ENCODE results near the gene LIMK2.
A peak's percentile ranks its signal among the peaks of the same experiment; 100 is the strongest.

The LIMK2 gene

GRCh38 chr22:31272522-31273446 is 60.7 kb downstream of the LIMK2 start:
- DNase-seq (ENCODE audit: low read depth) = peak; percentile 42

GRCh38 chr22:31274017-31274416 is 61.9 kb downstream of the LIMK2 start:
- no peak for DNase-seq (ENCODE audit: low read depth)

GRCh38 chr22:31275018-31275417 is 62.9 kb downstream of the LIMK2 start:
- no peak for DNase-seq (ENCODE audit: low read depth)

- DNase-seq (ENCODE audit: low read depth) = no peak
These were observed 63.5 kb downstream of the LIMK2 start for GRCh38 chr22:31275576-31275975.

GRCh38 chr22:31276426-31277167 is 64.5 kb downstream of the LIMK2 start:
- DNase-seq (ENCODE audit: low read depth) = no peak

GRCh38 chr22:31277741-31278140 is 65.6 kb downstream of the LIMK2 start:
- no peak for DNase-seq (ENCODE audit: low read depth)

GRCh38 chr22:31278151-31278621 is 66.1 kb downstream of the LIMK2 start:
- DNase-seq (ENCODE audit: low read depth) = no peak

GRCh38 chr22:31278626-31279326 is 66.7 kb downstream of the LIMK2 start:
- no peak for DNase-seq (ENCODE audit: low read depth)

- no peak for DNase-seq (ENCODE audit: low read depth)
These were observed 67.2 kb downstream of the LIMK2 start for GRCh38 chr22:31279327-31279669.

- no peak for DNase-seq (ENCODE audit: low read depth)
These were observed 67.9 kb downstream of the LIMK2 start for GRCh38 chr22:31279821-31280505.

- no peak for DNase-seq (ENCODE audit: low read depth)
These were observed 69.6 kb downstream of the LIMK2 start for GRCh38 chr22:31281733-31282132.

- no peak for DNase-seq (ENCODE audit: low read depth)
These were observed 70.8 kb downstream of the LIMK2 start for GRCh38 chr22:31282748-31283468.

- DNase-seq (ENCODE audit: low read depth) = no peak
These were observed 72.4 kb downstream of the LIMK2 start for GRCh38 chr22:31284281-31285155.

GRCh38 chr22:31286360-31287255 is 74.5 kb downstream of the LIMK2 start:
- DNase-seq (ENCODE audit: low read depth) = no peak

- DNase-seq (ENCODE audit: low read depth) = no peak
These were observed 75.9 kb downstream of the LIMK2 start for GRCh38 chr22:31287818-31288495.

- DNase-seq (ENCODE audit: low read depth) = no peak
These were observed 76.6 kb downstream of the LIMK2 start for GRCh38 chr22:31288496-31289240.

GRCh38 chr22:31289344-31289743 is 77.2 kb downstream of the LIMK2 start:
- DNase-seq (ENCODE audit: low read depth) = no peak
